Measurements from ENCODE around the gene RGS7. TPM values are rescaled to one million over a fixed set of nuclear protein-coding genes. Genes with fewer than 3 reads are reported as not detected.
"Not testable (repeated sequence)": the region's sequence is repeated elsewhere in the genome, so short reads cannot be mapped to it uniquely, and the experiment has no call there.

RGS7 gene
- total RNA-seq, 2 donors from 2014 or later: not detected

DNA sequence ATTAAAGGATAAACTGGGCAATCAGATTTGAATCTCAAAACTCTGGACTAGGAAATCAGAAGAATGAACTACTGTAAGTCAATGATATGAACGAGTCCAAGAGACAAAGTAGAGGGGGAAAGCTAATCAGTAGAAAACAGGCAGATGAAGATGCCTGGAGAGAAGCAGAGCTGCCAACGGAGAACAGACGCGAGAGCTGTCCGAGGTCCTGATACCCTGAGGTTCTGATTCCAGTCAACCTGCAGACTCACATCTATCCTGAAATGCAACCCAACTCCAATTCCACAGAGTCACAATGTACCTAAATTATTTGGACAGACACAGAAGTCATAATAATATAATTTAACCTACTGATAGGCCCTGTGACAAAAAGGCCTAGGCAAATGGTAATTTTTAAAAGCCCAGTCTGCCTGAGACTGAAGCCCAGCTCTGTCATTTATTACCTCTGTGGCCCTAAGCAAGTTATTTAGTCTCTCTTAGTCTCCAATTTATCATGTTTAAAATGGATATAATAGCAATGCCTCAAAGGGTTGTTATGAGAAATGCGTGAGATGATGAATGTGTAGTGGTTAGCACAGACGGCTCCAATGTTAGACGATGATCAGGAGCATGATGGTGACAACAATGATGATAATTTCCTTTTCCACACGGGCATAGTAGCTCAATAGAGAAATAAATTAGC lies 33.4 kb downstream of the RGS7 start:
- no peak overlapping the region for H3K27ac Mint-ChIP-seq
- no peaks in the 10 kb centered on the region for H3K27me3 Mint-ChIP-seq
- no peak for DNase-seq
- H3K36me3 Mint-ChIP-seq (ENCODE audit: low read depth): no peaks in the 10 kb centered on the region
- ATAC-seq: no peak
- no peak overlapping the region for H3K4me3 Mint-ChIP-seq
- H3K4me1 Mint-ChIP-seq: no peaks in the 10 kb centered on the region
- H3K9me3 ChIP-seq (ENCODE audit: control insufficient read depth, low read length, poor library complexity, severe bottlenecking): no peaks in the 10 kb centered on the region

DNA sequence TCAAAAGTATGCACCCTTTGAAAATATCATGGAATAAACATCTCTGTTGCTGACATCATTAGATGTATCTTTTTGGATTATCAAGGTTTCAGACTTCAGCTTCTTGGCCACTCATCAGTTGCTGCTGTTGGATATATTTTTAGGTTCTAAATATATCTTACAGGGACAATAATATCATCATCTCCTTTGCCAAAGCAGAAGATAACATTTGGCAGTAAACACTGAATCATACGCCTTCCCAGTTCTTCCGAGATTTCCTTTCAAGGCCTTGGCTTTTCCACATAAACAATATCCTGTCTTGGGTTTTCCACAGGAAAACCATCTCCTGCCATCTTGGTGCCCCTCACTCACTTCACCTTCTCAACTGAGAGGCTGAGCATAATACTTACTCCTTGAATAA lies 39.3 kb downstream of the RGS7 start:
- no peaks in the 10 kb centered on the region for H3K4me1 Mint-ChIP-seq
- H3K36me3 Mint-ChIP-seq (ENCODE audit: low read depth): no peaks in the 10 kb centered on the region
- DNase-seq: no peak
- no peaks in the 10 kb centered on the region for H3K27me3 Mint-ChIP-seq
- H3K27ac Mint-ChIP-seq: no peak overlapping the region
- no peak for ATAC-seq
- H3K4me3 Mint-ChIP-seq: no peak overlapping the region
- no peaks in the 10 kb centered on the region for H3K9me3 ChIP-seq (ENCODE audit: control insufficient read depth, low read length, poor library complexity, severe bottlenecking)

- no peaks in the 10 kb centered on the region for H3K27me3 Mint-ChIP-seq
- DNase-seq: no peak
- no peak for ATAC-seq
- no peaks in the 10 kb centered on the region for H3K4me1 Mint-ChIP-seq
- H3K36me3 Mint-ChIP-seq (ENCODE audit: low read depth): no peaks in the 10 kb centered on the region
- no peak overlapping the region for H3K27ac Mint-ChIP-seq
- H3K9me3 ChIP-seq (ENCODE audit: control insufficient read depth, low read length, poor library complexity, severe bottlenecking): no peaks in the 10 kb centered on the region
- no peak overlapping the region for H3K4me3 Mint-ChIP-seq
Observed at GRCh38 chr1:241316372-241316771, 40.6 kb downstream of the RGS7 start.

- DNase-seq (no peak), ATAC-seq (no peak)
- Mint-ChIP-seq H3K36me3 (ENCODE audit: low read depth) (no peaks in the 10 kb centered on the region), H3K27me3 (no peaks in the 10 kb centered on the region), H3K4me3 (no peak overlapping the region), H3K4me1 (no peaks in the 10 kb centered on the region), H3K27ac (no peak overlapping the region)
- no peaks in the 10 kb centered on the region for H3K9me3 ChIP-seq (ENCODE audit: control insufficient read depth, low read length, poor library complexity, severe bottlenecking)
Observed at GRCh38 chr1:241311056-241311746, 45.8 kb downstream of the RGS7 start.

DNA sequence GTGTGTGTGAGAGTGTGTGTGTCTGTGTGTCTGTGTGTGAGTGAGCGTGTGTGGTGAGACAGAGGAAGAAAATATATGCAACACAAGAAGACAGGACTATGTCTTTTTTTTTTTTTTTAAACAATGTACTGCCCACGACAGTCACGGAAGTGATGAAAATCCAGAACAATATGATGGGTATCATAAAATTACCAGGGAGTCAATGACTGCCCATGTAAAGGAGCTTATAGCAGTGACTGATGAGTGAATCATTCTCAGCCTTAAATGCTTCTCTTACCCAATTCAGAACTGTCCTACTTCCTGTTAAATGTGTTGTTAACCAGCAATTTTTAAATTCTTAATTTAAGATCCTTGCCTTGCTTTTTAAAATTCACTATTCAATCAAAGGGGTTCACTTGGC lies 46.6 kb downstream of the RGS7 start:
- no peaks in the 10 kb centered on the region for H3K9me3 ChIP-seq (ENCODE audit: control insufficient read depth, low read length, poor library complexity, severe bottlenecking)
- Mint-ChIP-seq H3K4me3 (no peak overlapping the region), H3K27me3 (no peaks in the 10 kb centered on the region), H3K4me1 (no peaks in the 10 kb centered on the region), H3K27ac (no peak overlapping the region), H3K36me3 (ENCODE audit: low read depth) (no peaks in the 10 kb centered on the region)
- DNase-seq (no peak), ATAC-seq (no peak)

DNA sequence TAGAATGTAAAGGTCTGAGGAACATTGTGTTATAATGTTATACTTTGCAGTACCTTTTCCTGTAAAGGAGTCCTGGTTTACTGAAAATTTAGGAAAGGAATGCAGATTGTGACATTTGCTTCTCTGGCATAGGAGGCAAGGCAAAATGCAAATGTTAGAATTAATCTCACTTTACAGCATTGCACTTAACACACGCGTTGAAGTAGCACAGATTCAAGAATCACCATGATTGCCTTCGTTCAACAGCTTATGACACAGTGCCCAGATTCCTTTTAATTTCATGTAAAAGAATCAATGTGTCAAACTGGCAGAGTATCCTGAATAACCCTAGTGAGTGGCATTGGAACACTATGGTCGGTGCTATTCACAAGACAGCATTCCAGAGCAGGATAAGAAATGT lies 47.4 kb downstream of the RGS7 start:
- no peaks in the 10 kb centered on the region for H3K9me3 ChIP-seq (ENCODE audit: control insufficient read depth, low read length, poor library complexity, severe bottlenecking)
- H3K4me3 Mint-ChIP-seq: no peak overlapping the region
- no peaks in the 10 kb centered on the region for H3K36me3 Mint-ChIP-seq (ENCODE audit: low read depth)
- no peak for DNase-seq
- ATAC-seq: no peak
- H3K27me3 Mint-ChIP-seq: no peaks in the 10 kb centered on the region
- no peak overlapping the region for H3K27ac Mint-ChIP-seq
- H3K4me1 Mint-ChIP-seq: no peaks in the 10 kb centered on the region

- Mint-ChIP-seq H3K36me3 (ENCODE audit: low read depth) (no peaks in the 10 kb centered on the region), H3K27me3 (no peaks in the 10 kb centered on the region), H3K27ac (no peak overlapping the region), H3K4me1 (no peaks in the 10 kb centered on the region), H3K4me3 (no peak overlapping the region)
- DNase-seq (no peak), ATAC-seq (no peak)
- H3K9me3 ChIP-seq (ENCODE audit: control insufficient read depth, low read length, poor library complexity, severe bottlenecking): peaks cover 4% of the 10 kb centered on the region
Observed at GRCh38 chr1:241308471-241308870, 48.5 kb downstream of the RGS7 start.

- H3K4me3 Mint-ChIP-seq: no peak overlapping the region
- ATAC-seq (no peak), DNase-seq (no peak)
- H3K4me1 Mint-ChIP-seq: no peaks in the 10 kb centered on the region
- no peak overlapping the region for H3K27ac Mint-ChIP-seq
- H3K27me3 Mint-ChIP-seq: no peaks in the 10 kb centered on the region
- peaks cover 4% of the 10 kb centered on the region for H3K9me3 ChIP-seq (ENCODE audit: control insufficient read depth, low read length, poor library complexity, severe bottlenecking)
- H3K36me3 Mint-ChIP-seq (ENCODE audit: low read depth): no peaks in the 10 kb centered on the region
Observed at GRCh38 chr1:241308011-241308410, 49.0 kb downstream of the RGS7 start.

GRCh38 chr1:241306125-241306790 lies 50.7 kb downstream of the RGS7 start:
- ATAC-seq (no peak), DNase-seq (no peak)
- Mint-ChIP-seq H3K4me3 (no peak overlapping the region), H3K27me3 (no peaks in the 10 kb centered on the region), H3K27ac (no peak overlapping the region), H3K36me3 (ENCODE audit: low read depth) (no peaks in the 10 kb centered on the region), H3K4me1 (no peaks in the 10 kb centered on the region)
- peaks cover 4% of the 10 kb centered on the region for H3K9me3 ChIP-seq (ENCODE audit: control insufficient read depth, low read length, poor library complexity, severe bottlenecking)

DNA sequence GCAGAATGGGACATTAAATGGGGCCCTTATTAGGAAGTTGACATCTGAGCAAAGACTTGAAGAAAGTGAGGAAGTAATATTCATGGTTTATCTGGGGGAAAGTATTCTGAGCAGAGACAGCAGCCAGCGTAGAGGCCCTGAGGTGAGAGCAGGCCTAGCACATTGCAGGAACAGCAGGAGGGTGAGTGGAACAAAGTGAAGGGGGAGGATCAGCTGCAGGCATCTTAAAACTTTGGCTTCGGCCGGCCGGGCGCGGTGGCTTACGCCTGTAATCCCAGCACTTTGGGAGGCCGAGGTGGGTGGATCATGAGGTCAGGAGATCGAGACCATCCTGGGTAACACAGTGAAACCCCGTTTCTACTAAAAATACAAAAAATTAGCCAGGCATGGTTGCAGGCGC lies 55.0 kb downstream of the RGS7 start:
- not testable (repeated sequence) for ATAC-seq; H3K9me3 ChIP-seq (ENCODE audit: control insufficient read depth, low read length, poor library complexity, severe bottlenecking); H3K4me1 Mint-ChIP-seq; H3K27ac Mint-ChIP-seq; H3K4me3 Mint-ChIP-seq; DNase-seq; H3K36me3 Mint-ChIP-seq (ENCODE audit: low read depth); H3K27me3 Mint-ChIP-seq

DNA sequence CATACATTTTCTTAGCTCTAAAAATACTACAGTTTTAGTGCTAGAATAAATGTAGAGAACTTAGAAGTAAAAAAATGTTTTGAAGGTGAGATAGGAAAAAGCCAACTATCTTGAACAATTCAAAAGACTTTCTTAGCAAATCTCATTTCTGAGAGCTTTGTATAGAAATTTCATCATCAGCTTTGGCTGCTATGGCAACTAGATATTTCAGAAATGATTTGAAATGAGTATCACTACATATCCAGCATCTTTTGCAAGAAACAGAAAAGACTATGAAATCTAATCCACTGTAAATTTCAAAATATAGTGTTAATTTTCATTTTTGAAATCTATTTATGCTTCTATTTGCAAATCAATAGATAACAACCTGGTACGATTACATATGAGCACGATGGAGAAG lies 57.7 kb downstream of the RGS7 start:
- no peak overlapping the region for H3K27ac Mint-ChIP-seq
- no peak overlapping the region for H3K4me3 Mint-ChIP-seq
- no peaks in the 10 kb centered on the region for H3K36me3 Mint-ChIP-seq (ENCODE audit: low read depth)
- H3K9me3 ChIP-seq (ENCODE audit: control insufficient read depth, low read length, poor library complexity, severe bottlenecking): peaks cover 2% of the 10 kb centered on the region
- DNase-seq: no peak
- no peaks in the 10 kb centered on the region for H3K4me1 Mint-ChIP-seq
- no peak for ATAC-seq
- no peaks in the 10 kb centered on the region for H3K27me3 Mint-ChIP-seq

- H3K27ac Mint-ChIP-seq: no peak overlapping the region
- H3K36me3 Mint-ChIP-seq (ENCODE audit: low read depth): no peaks in the 10 kb centered on the region
Observed at GRCh38 chr1:241292973-241293372, 64.0 kb downstream of the RGS7 start.

DNA sequence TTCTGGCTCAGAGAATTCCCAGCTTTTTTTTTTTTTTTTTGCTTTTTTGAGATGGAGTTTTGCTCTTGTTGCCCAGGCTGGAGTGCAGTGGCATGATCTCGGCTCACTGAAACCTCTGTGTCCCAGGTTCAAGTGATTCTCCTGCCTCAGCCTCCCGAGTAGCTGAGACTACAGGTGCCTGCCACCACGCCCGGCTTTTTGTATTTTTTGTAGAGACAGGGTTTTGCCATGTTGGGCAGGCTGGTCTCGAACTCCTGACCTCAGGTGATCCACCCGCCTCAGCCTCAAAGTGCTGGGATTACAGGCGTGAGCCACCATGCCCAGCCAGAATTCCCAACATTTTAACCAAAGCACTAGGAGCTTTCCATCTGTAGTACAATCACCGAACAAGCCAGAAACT lies 65.5 kb downstream of the RGS7 start:
- H3K27me3 Mint-ChIP-seq; H3K4me1 Mint-ChIP-seq; DNase-seq; H3K9me3 ChIP-seq (ENCODE audit: control insufficient read depth, low read length, poor library complexity, severe bottlenecking); H3K27ac Mint-ChIP-seq; H3K4me3 Mint-ChIP-seq; ATAC-seq; H3K36me3 Mint-ChIP-seq (ENCODE audit: low read depth): not testable (repeated sequence)

More at GRCh38 chr1:241292973-241293372, 64.0 kb downstream of the RGS7 start:
- no peak overlapping the region for H3K4me3 Mint-ChIP-seq
- no peak for DNase-seq
- no peaks in the 10 kb centered on the region for H3K27me3 Mint-ChIP-seq
- H3K9me3 ChIP-seq (ENCODE audit: control insufficient read depth, low read length, poor library complexity, severe bottlenecking): no peaks in the 10 kb centered on the region
- no peaks in the 10 kb centered on the region for H3K4me1 Mint-ChIP-seq
- ATAC-seq: no peak

DNA sequence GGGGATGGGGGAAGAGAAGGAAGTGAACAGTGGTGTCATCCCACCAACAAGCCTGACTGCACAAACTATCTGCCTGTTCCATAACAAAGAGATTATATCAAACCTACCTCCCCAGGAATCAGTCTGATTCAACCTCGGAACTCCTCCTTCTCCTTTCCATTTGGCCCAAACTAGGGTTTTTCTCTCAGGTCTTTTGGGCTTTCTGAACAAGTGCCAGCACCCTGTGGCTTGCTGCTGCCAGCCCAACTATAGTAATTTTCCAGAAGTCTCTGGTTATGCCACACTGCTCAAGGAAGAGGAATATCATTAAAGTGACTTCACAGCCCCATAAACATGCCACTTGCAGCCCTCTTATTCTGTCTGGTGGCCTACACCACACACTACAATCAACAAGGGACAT lies 70.5 kb downstream of the RGS7 start:
- Mint-ChIP-seq H3K36me3 (ENCODE audit: low read depth) (no peaks in the 10 kb centered on the region), H3K27ac (no peak overlapping the region), H3K4me1 (no peaks in the 10 kb centered on the region), H3K27me3 (no peaks in the 10 kb centered on the region), H3K4me3 (no peak overlapping the region)
- ATAC-seq: no peak
- DNase-seq: no peak
- H3K9me3 ChIP-seq (ENCODE audit: control insufficient read depth, low read length, poor library complexity, severe bottlenecking): no peaks in the 10 kb centered on the region
